Measurements from ENCODE around the gene MIB1. TPM values are rescaled to one million over a fixed set of nuclear protein-coding genes. Genes with fewer than 3 reads are reported as not detected.

Gene MIB1
- total RNA-seq, 4 donors from 2014 or later = 15.7 to 31.8 (median 27.6) TPM

- Histone ChIP-seq H3K4me1 (peaks cover 0 to 37% (median 14%) of the 10 kb centered on the region in 4 donors), H3K27ac (peak overlapping the region; percentile 93 to 97 (median 97)), H3K27me3 (no peaks in the 10 kb centered on the region), H3K36me3 (no peaks in the 10 kb centered on the region), H3K4me3 (peak overlapping the region in 3 of 4 donors; percentile 81 to 99 (median 98)), H3K9me3 (no peaks in the 10 kb centered on the region)
- no peak for DNase-seq
- intact Hi-C loops (cut with DNase I; ENCODE audit: low total_unique reads) = no loop called here
- TF ChIP-seq POLR2AphosphoS5 (IDR thresholded peaks at IDR 0.05) = no peak
- no peak for TF ChIP-seq POLR2A (IDR thresholded peaks at IDR 0.05)
- no peak for TF ChIP-seq CTCF (IDR thresholded peaks at IDR 0.05)
- no peak for TF ChIP-seq EP300 (IDR thresholded peaks at IDR 0.05; ENCODE audit: low read depth)
- in situ Hi-C loops (cut with MboI; ENCODE audit: low pct_ligation_motif_present in 1 of 4, low pct_unique_long_range_greater_than_20kb in 1 of 4, low sequenced_read_pairs in 3 of 4) = no loop called here
- 36 to 48% methylated on average over 13 to 21 of the region's 21 CpGs for WGBS, 2 donors (ENCODE audit: low coverage in 1 of 2)
Observed at GRCh38 chr18:21739604-21740537, 721 bp upstream of the MIB1 start.

GRCh38 chr18:21741312-21741561 lies 645 bp downstream of the MIB1 start:
- H3K4me1 ChIP-seq = peaks cover 0 to 27% (median 12%) of the 10 kb centered on the region in 4 donors
- in situ Hi-C loops (cut with MboI; ENCODE audit: low pct_ligation_motif_present in 1 of 4, low pct_unique_long_range_greater_than_20kb in 1 of 4, low sequenced_read_pairs in 3 of 4) = no loop called here
- DNase-seq = no peak
- peak overlapping the region; percentile 81 to 99 (median 92) for H3K4me3 ChIP-seq
- peak overlapping the region; percentile 93 to 97 (median 97) for H3K27ac ChIP-seq
- no peaks in the 10 kb centered on the region for H3K9me3 ChIP-seq
- no peak for TF ChIP-seq POLR2AphosphoS5 (IDR thresholded peaks at IDR 0.05)
- no peak for TF ChIP-seq POLR2A (IDR thresholded peaks at IDR 0.05)
- no peak for TF ChIP-seq CTCF (IDR thresholded peaks at IDR 0.05)
- no peak for TF ChIP-seq EP300 (IDR thresholded peaks at IDR 0.05; ENCODE audit: low read depth)
- no peaks in the 10 kb centered on the region for H3K27me3 ChIP-seq
- H3K36me3 ChIP-seq = no peaks in the 10 kb centered on the region
- WGBS, 2 donors (ENCODE audit: low coverage in 1 of 2) = 3% methylated on average over 22 of the region's 41 CpGs; no CpG with 5 or more reads in 1 of the 2 donors
- intact Hi-C loops (cut with DNase I; ENCODE audit: low total_unique reads) = no loop called here

GRCh38 chr18:21741562-21742314 lies 1.1 kb downstream of the MIB1 start:
- H3K36me3 ChIP-seq = no peaks in the 10 kb centered on the region
- DNase-seq = peak; percentile 40
- no peak for TF ChIP-seq POLR2AphosphoS5 (IDR thresholded peaks at IDR 0.05)
- no peak for TF ChIP-seq POLR2A (IDR thresholded peaks at IDR 0.05)
- TF ChIP-seq CTCF (IDR thresholded peaks at IDR 0.05) = no peak
- TF ChIP-seq EP300 (IDR thresholded peaks at IDR 0.05; ENCODE audit: low read depth) = no peak
- in situ Hi-C loops (cut with MboI; ENCODE audit: low pct_ligation_motif_present in 1 of 4, low pct_unique_long_range_greater_than_20kb in 1 of 4, low sequenced_read_pairs in 3 of 4) (no loop called here), intact Hi-C loops (cut with DNase I; ENCODE audit: low total_unique reads) (no loop called here)
- no peaks in the 10 kb centered on the region for H3K27me3 ChIP-seq
- H3K4me1 ChIP-seq = peaks cover 0 to 28% (median 13%) of the 10 kb centered on the region in 4 donors
- H3K4me3 ChIP-seq = peak overlapping the region; percentile 81 to 99 (median 92)
- peak overlapping the region; percentile 93 to 97 (median 97) for H3K27ac ChIP-seq
- WGBS, 2 donors (ENCODE audit: low coverage in 1 of 2) = 0 to 2% methylated on average over 2 to 49 of the region's 49 CpGs
- no peaks in the 10 kb centered on the region for H3K9me3 ChIP-seq

GRCh38 chr18:21742315-21742687 lies 1.7 kb downstream of the MIB1 start:
- Histone ChIP-seq H3K36me3 (no peaks in the 10 kb centered on the region), H3K4me3 (peak overlapping the region in 3 of 4 donors; percentile 81 to 99 (median 98)), H3K9me3 (no peaks in the 10 kb centered on the region), H3K4me1 (peaks cover 0 to 34% (median 16%) of the 10 kb centered on the region in 4 donors), H3K27ac (peak overlapping the region in 3 of 4 donors; percentile 97), H3K27me3 (no peaks in the 10 kb centered on the region)
- in situ Hi-C loops (cut with MboI; ENCODE audit: low pct_ligation_motif_present in 1 of 4, low pct_unique_long_range_greater_than_20kb in 1 of 4, low sequenced_read_pairs in 3 of 4) (no loop called here), intact Hi-C loops (cut with DNase I; ENCODE audit: low total_unique reads) (no loop called here)
- TF ChIP-seq CTCF (IDR thresholded peaks at IDR 0.05) = no peak
- no peak for TF ChIP-seq POLR2A (IDR thresholded peaks at IDR 0.05)
- no peak for TF ChIP-seq POLR2AphosphoS5 (IDR thresholded peaks at IDR 0.05)
- no peak for TF ChIP-seq EP300 (IDR thresholded peaks at IDR 0.05; ENCODE audit: low read depth)
- no peak for DNase-seq
- WGBS, 2 donors (ENCODE audit: low coverage in 1 of 2) = 54 to 71% methylated on average over 4 to 5 of the region's 5 CpGs
